ENCODE results near the gene SNAPC4. TPM values are rescaled to one million over a fixed set of nuclear protein-coding genes. Genes with fewer than 3 reads are reported as not detected.

SNAPC4 gene
- total and polyA plus RNA-seq, 12 donors, result 3.0 to 8.3 (median 4.7) TPM

GRCh38 chr9:136401173-136401922, 1.4 kb upstream of the SNAPC4 start:
- intact Hi-C loops (cut with DNase I), result loop anchor here in 7 of 10 donors (2.0 to 10.0 kb wide), 8 partner anchors 37 to 89 kb away; no protein-coding TSS in a partner anchor
- 91 to 92% methylated on average over 18 of the region's 18 CpGs for WGBS, 2 donors
- peaks cover 0 to 63% (median 16%) of the 10 kb centered on the region in 9 donors for H3K36me3 ChIP-seq
- no peak for ATAC-seq
- H3K4me3 ChIP-seq, result no peak overlapping the region
- DNase-seq, result no peak
- no peak overlapping the region for H3K27ac ChIP-seq
- H3K9me3 ChIP-seq, result no peaks in the 10 kb centered on the region
- no peaks in the 10 kb centered on the region for H3K27me3 ChIP-seq
- no peak for TF ChIP-seq CTCF (IDR thresholded peaks at IDR 0.05)
- H3K4me1 ChIP-seq, result peaks cover 13 to 24% (median 18%) of the 10 kb centered on the region in 9 donors

- Histone ChIP-seq H3K27me3 (no peaks in the 10 kb centered on the region), H3K4me1 (peaks cover 13 to 24% (median 18%) of the 10 kb centered on the region in 9 donors), H3K9me3 (no peaks in the 10 kb centered on the region), H3K36me3 (peaks cover 0 to 63% (median 24%) of the 10 kb centered on the region in 9 donors), H3K27ac (peak overlapping the region in 9 of 10 donors; percentile 20 to 84 (median 62)), H3K4me3 (peak overlapping the region; percentile 77 to 99 (median 94))
- ATAC-seq (peak in 4 of 8 donors; percentile 2 to 9 (median 5)), DNase-seq (no peak)
- intact Hi-C loops (cut with DNase I), result loop anchor here in 8 of 10 donors (1.0 to 10.0 kb wide), 10 partner anchors 35 to 87 kb away; no protein-coding TSS in a partner anchor
- 1 to 2% methylated on average over 59 to 67 of the region's 67 CpGs for WGBS, 2 donors
- TF ChIP-seq CTCF (IDR thresholded peaks at IDR 0.05), result no peak
Observed at GRCh38 chr9:136399176-136400037, 563 bp downstream of the SNAPC4 start.

GRCh38 chr9:136398286-136398685, 1.7 kb downstream of the SNAPC4 start:
- Histone ChIP-seq H3K9me3 (no peaks in the 10 kb centered on the region), H3K4me1 (peaks cover 13 to 24% (median 18%) of the 10 kb centered on the region in 9 donors), H3K36me3 (peaks cover 0 to 63% (median 33%) of the 10 kb centered on the region in 9 donors), H3K27ac (no peak overlapping the region), H3K27me3 (no peaks in the 10 kb centered on the region), H3K4me3 (peak overlapping the region in 1 of 10 donors; percentile 85)
- intact Hi-C loops (cut with DNase I), result loop anchor here in 1 of 10 donors (5.0 kb wide), 1 partner anchor 66 kb away; no protein-coding TSS in a partner anchor
- ATAC-seq (no peak), DNase-seq (no peak)
- 94% methylated on average over 12 of the region's 12 CpGs for WGBS, 2 donors
- no peak for TF ChIP-seq CTCF (IDR thresholded peaks at IDR 0.05)

GRCh38 chr9:136397643-136398042, 2.3 kb downstream of the SNAPC4 start:
- peaks cover 13 to 24% (median 18%) of the 10 kb centered on the region in 9 donors for H3K4me1 ChIP-seq
- intact Hi-C loops (cut with DNase I), result loop anchor here in 1 of 10 donors (5.0 kb wide), 1 partner anchor 65 kb away; no protein-coding TSS in a partner anchor

More at GRCh38 chr9:136397643-136398042, 2.3 kb downstream of the SNAPC4 start:
- peaks cover 0 to 69% (median 36%) of the 10 kb centered on the region in 9 donors for H3K36me3 ChIP-seq
- DNase-seq, result no peak
- no peak for TF ChIP-seq CTCF (IDR thresholded peaks at IDR 0.05)
- no peak overlapping the region for H3K4me3 ChIP-seq
- 83 to 92% methylated on average over 6 of the region's 6 CpGs for WGBS, 2 donors
- H3K27me3 ChIP-seq, result no peaks in the 10 kb centered on the region
- ATAC-seq, result no peak
- H3K27ac ChIP-seq, result no peak overlapping the region
- no peaks in the 10 kb centered on the region for H3K9me3 ChIP-seq

All from heart right ventricle (tissue), 16 donors.